ENCODE results near the gene BDH1.
"Not testable (repeated sequence)": the region's sequence is repeated elsewhere in the genome, so short reads cannot be mapped to it uniquely, and the experiment has no call there.

The BDH1 gene

GRCh38 chr3:197577366-197578074, 21.8 kb upstream of the BDH1 start:
- DNase-seq (ENCODE audit: low read depth): no peak

- DNase-seq (ENCODE audit: low read depth): no peak
Measured at GRCh38 chr3:197576838-197577237, 21.1 kb upstream of the BDH1 start.

- DNase-seq (ENCODE audit: low read depth): no peak
Measured at GRCh38 chr3:197575362-197575761, 19.6 kb upstream of the BDH1 start.

- not testable (repeated sequence) for DNase-seq (ENCODE audit: low read depth)
Measured at GRCh38 chr3:197574396-197574991, 18.7 kb upstream of the BDH1 start.

- no peak for DNase-seq (ENCODE audit: low read depth)
Measured at GRCh38 chr3:197573048-197573767, 17.4 kb upstream of the BDH1 start.

- DNase-seq (ENCODE audit: low read depth): not testable (repeated sequence)
Measured at GRCh38 chr3:197571880-197572172, 16.1 kb upstream of the BDH1 start.

DNA sequence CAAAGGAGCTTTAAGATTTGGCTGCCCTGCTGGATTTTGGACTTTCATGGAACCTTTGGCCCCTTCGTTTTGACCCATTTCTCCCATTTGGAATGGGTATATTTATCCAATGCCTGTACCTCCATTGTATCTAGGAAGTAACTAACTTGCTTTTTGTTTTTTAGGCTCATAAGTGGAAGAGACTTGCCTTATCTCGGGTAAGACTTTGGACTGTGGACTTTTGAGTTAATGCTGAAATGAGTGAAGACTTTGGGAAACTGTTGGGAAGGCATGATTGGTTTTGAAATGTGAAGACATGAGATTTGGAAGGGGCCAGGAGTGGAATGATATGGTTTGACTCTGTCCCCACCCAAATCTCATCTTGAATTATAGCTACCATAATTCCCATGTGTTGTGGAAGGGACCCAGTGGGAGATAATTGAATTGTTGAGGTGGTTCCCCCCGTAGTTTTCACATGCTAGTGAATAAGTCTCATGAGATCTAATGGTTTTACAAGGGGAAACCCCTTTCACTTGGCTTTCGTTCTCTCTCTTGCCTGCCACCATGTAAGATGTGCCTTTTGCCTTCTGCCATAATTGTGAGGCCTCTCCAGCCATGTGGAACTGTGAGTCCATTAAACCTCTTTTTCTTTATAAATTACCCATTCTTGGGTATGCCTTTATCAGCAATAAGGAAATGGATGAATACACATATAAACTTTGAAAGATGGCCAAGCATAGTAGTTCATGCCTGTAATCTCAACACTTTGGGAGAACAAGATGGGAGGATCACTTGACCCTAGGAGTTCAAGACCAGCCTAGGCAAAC, 15.5 kb upstream of the BDH1 start:
- not testable (repeated sequence) for DNase-seq (ENCODE audit: low read depth)

GRCh38 chr3:197569433-197569832, 13.7 kb upstream of the BDH1 start:
- not testable (repeated sequence) for DNase-seq (ENCODE audit: low read depth)

DNA sequence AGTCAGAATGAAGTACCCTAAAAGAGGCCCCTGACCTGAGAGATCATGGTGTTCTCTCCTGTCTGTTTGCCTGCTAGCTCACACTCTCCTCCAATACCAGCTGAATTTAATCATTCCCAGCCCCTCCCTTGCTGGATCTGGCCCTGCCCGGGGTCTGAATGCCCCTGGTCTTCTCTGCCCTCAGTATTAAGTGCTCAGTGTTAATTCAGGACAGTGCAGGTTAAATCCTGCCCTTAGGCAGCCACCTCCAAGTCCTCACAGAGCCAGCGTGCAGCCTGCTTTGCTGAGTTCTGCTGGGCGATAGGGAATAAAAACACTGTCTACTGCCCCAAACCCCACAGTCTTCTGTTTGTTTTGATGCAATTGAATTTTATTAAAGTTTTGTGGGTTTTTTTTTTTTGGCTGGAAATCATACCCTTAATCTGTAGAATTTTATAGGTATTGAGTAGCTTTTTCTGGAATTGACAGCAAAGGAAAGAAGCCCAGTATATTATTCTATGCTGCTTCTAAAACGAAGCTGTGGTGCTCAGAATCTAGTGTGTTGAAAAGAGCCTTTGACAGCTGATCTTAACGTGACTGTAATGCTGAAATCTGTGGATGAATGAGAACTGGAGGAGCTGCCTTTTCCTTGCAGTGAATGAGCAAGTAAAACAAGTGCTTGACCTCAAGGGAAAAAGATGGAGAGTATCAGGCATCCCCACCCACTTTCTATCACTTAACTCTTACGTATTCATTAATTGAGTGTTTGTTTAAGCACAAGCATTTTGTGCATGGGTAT, 12.3 kb upstream of the BDH1 start:
- no peak for DNase-seq (ENCODE audit: low read depth)

GRCh38 chr3:197566155-197566554, 10.4 kb upstream of the BDH1 start:
- DNase-seq (ENCODE audit: low read depth): not testable (repeated sequence)

GRCh38 chr3:197564097-197564843, 8.5 kb upstream of the BDH1 start:
- DNase-seq (ENCODE audit: low read depth): no peak

- DNase-seq (ENCODE audit: low read depth): no peak
Measured at GRCh38 chr3:197562398-197563251, 6.9 kb upstream of the BDH1 start.

- no peak for DNase-seq (ENCODE audit: low read depth)
Measured at GRCh38 chr3:197561926-197562325, 6.2 kb upstream of the BDH1 start.

DNA sequence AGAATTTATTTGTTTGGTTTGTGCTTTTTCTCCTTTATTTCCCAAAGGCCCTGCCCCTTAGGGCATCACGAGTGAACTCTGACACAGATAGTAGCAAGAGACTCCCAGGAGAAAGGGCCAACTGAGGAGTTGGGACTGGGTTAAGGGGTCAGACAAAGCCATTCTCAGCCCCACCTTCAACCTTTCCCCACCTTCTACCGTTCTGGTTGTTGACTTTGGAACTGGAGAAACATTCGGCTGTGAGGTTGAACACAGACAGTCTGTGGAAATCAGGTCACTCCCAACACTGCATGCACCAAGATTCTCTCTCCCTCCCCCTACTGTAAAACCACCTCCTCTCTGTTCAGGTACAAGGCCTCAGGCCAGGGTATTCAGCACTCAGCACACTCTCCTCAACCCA, 3.9 kb upstream of the BDH1 start:
- no peak for DNase-seq (ENCODE audit: low read depth)

- peak; percentile 70 for DNase-seq (ENCODE audit: low read depth)
Measured at GRCh38 chr3:197554562-197555280, 1.0 kb downstream of the BDH1 start.

GRCh38 chr3:197554196-197554561, 1.6 kb downstream of the BDH1 start:
- no peak for DNase-seq (ENCODE audit: low read depth)

DNA sequence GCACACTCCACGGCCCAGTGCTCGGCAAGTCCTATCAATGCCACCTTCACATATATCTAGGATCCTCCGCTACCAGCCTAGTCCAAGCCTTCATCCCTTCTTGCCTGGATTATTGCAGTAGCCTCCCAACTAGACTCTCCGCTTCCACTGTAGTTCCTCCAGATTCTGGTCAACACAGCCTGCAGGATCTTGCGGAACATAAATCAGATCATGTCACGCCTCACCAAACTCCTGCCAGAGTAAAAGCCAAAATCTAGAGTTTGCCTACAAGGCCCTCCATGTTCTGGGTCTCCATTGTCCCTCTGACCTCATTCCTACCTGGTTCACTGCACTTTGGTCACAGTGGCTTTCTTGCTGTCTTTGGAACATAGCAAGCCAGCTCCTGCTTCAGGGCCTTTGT, 3.6 kb downstream of the BDH1 start:
- no peak for DNase-seq (ENCODE audit: low read depth)

- no peak for DNase-seq (ENCODE audit: low read depth)
Measured at GRCh38 chr3:197550489-197550888, 5.3 kb downstream of the BDH1 start.

GRCh38 chr3:197549261-197549885, 6.4 kb downstream of the BDH1 start:
- DNase-seq (ENCODE audit: low read depth): no peak
